GM21619 (cell line): ENCODE data around the gene TUBB1.
"Not testable (repeated sequence)": the region's sequence is repeated elsewhere in the genome, so short reads cannot be mapped to it uniquely, and the experiment has no call there.

Source experiments
- ATAC-seq: cut with Tn5 transposase; IDR thresholded peaks from one replicate; pipeline ENCODE4 v1.9.1; 2021; ENCODE audit not compliant: unreplicated experiment

The TUBB1 gene

DNA sequence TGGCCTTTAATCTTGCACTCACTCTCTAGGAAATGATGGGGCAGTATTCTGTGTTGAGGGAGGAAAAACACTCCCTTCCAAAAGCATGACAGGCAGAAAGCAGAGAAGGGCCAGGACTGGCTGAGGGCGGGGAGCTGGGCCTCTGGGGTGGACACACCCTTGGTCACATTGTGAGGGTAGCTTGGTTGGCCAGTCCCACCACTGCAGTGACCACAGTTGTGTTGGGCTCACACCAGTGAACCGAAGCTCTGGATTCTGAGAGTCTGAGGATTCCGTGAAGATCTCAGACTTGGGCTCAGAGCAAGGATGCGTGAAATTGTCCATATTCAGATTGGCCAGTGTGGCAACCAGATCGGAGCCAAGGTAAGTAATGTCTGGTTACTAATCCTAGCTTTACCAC, at the start of gene TUBB1:
Gene TUBB1 (plus strand): TSS at position 213 of the 400 bp plus-strand sequence. CDS start 94 bp downstream, at position 307.
- no peak for ATAC-seq

DNA sequence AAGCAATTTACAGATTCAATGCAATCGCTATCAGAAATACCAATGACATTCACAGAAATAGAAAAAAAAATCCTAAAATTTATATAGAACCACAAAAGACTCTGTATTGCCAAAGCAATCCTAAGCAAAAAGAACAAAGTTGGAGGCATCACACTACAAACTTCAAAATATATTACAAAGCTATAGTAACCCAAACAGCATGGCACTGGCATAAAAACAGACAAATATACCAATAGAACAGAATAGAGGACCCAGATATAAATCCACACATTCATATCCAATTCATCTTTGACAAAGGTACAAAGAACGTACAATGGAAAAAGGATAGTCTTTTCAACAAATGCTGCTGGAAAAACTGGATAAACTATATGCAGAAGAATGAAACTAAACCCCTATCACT, 49.8 kb upstream of the TUBB1 start:
- ATAC-seq, result no peak

- no peak for ATAC-seq
These were observed 49.1 kb upstream of the TUBB1 start for GRCh38 chr20:58970146-58970545.

DNA sequence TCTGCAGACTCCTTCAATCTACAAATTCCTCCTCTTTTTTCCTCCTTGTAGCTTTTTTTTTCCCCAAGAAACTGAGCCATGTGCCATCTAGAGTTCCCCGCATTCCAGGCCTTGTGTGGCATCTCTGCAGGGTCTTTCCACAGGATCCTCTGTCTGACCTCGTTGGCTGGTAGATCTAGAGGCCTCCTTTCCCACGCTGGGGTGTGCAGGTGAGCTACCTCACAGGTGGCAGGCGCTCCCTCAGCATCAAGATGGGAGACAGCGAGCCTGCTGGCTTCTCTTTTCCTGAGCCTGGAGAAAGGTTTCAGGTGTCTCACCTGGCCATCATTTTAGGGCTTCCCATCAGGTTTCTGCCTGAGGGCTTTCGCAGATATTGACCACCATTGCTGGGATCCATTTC, 47.8 kb upstream of the TUBB1 start:
- ATAC-seq, result no peak

DNA sequence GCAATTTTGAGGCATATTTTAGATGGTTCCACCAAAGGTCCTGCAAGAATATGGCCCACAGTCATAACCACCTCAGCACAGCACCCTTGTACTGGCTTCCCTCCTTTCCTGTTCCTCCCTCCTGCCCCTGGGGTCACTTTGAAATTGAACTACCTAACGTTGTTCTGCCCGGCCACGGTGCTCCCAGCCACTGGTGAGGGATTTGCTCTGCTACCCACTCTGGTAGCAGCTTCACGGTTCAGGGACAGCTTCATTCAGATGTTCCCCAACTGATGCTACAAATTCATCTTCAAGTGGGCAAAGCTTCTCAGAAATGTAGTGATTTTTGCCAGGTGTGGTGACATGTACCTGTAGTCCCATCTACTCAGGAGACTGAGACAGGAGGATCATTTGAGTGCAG, 46.0 kb upstream of the TUBB1 start:
- ATAC-seq, result no peak

- no peak for ATAC-seq
These were observed 45.4 kb upstream of the TUBB1 start for GRCh38 chr20:58973866-58974265.

- no peak for ATAC-seq
These were observed 43.9 kb upstream of the TUBB1 start for GRCh38 chr20:58975353-58975752.

DNA sequence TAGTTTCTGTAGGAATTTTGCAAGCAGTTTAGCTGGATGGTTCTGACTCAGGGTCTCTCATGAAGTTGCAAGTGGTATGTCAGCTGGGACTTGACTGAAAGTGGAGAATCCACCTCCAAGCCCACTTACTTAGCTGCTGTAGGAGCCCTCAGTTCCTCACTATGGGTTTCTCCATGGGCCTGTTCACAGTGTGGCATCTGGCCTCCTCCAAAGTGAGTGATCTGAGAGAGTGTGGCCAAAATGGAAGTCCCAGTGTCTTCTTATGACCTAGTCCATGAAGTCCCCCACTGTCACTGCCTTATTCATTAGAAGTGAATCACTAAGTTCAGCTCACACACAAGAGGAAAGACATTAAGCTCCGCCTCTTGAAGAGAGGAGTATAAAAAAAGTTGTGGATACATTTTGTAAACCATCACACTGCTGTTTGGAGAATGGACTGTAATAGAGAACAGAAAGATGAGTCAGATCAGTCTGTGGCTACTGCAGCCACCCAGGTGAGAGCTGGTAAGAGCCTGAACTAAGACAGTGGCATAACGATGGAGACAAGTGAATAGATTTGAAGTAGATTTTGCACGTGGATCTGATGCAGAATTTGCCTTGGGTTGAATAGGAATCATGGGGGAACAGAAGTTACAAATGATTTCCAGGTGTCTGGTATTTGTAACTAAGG, 43.0 kb upstream of the TUBB1 start:
- ATAC-seq, result peak; percentile 33

GRCh38 chr20:58978351-58979190, 40.7 kb upstream of the TUBB1 start:
- no peak for ATAC-seq

- ATAC-seq, result peak; percentile 73
These were observed 38.3 kb upstream of the TUBB1 start, which contains the start of gene NELFCD for GRCh38 chr20:58980711-58981627. Gene NELFCD, plus strand, starts transcription at chr20:58981256. Its CDS starts 54 bp downstream, at chr20:58981310.

DNA sequence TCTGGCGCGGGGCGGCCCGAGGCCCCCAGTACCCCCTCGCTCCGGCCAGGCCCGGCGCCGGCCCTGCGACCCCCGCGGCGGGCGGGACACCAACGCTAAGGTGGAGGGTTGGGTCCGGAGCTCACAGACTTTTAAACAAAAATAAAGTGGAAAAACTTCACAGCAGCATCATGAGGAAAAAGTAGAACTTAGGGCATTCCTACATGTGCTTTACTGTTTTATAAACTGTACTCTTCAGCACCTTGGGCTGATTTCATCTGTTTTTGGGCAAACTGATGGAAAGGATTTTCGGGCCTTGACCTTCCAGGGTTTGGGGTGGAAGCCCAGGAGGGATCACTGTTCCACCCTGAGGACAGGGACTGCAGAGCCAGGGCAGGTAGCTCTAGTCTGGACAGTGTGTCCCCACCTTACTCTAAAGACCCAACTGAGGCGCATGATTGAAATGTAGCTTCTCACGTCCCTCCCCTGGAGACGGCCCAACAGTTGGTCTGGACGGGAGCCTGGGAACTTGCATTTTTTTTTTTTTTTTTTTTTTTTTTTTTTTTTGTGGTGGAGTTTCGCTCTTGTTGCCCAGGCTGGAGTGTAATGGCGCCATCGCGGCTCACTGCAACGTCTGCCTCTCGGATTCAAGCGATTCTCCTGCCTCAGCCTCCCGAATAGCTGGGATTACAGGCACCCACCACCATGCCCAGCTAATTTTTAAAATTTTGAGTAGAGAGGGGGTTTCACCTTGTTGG, 37.4 kb upstream of the TUBB1 start:
- ATAC-seq, result peak; percentile 7

- ATAC-seq, result no peak
These were observed 36.7 kb upstream of the TUBB1 start for GRCh38 chr20:58982406-58983114.

- not testable (repeated sequence) for ATAC-seq
These were observed 36.1 kb upstream of the TUBB1 start for GRCh38 chr20:58983115-58983468.

DNA sequence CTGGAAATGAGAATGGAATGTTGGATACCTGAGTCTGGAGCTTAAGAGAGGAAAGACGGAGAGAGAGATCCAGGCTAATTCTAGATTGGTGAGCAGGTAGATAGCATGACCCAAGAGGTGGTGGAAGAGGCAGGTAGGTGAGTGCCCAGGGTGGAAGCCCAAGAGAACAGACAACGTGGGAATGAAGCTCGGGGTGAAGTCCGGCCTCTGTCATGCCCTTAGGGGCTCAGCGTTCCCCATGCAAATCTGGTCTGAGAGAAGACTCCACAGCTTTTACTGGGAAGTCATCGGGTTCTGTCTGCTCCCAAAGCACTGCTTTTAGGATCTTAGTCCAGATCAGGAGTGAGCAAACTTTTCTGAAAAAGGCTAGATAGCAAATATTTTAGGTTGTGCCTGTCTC, 34.5 kb upstream of the TUBB1 start:
- ATAC-seq, result no peak

GRCh38 chr20:58985656-58986055, 33.6 kb upstream of the TUBB1 start:
- no peak for ATAC-seq

DNA sequence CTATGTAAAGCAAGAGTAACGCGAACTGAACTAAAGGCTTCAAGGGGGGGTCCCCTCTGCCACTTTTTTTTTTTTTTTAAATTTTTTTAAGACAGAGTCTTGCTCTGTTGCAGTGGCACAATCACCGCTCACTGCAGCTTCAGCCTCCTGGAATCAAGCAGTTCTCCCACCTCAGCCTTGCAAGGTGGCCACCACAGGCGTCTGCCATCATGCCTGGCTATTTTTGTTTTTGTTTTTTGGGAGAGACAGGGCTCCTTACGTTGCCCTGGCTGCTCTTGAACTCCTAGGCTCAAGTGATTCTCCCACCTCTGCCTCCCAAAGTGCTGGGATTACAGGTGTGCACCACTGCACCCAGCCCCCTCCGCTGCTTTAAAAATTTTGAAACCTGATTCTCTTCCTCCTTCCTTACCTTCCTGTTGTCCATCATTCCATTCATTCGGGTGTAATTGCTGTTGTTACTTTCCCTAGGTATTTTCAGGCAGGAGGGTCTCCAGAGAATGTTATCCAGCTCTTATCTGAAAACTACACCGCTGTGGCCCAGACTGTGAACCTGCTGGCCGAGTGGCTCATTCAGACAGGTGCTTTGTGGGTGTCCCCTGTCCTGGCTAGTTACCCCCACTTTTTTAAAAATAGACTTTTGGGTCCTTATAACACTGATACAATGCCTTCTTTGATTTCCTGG, 32.8 kb upstream of the TUBB1 start:
- no peak for ATAC-seq

- ATAC-seq, result no peak
These were observed 32.2 kb upstream of the TUBB1 start for GRCh38 chr20:58986968-58987517.

DNA sequence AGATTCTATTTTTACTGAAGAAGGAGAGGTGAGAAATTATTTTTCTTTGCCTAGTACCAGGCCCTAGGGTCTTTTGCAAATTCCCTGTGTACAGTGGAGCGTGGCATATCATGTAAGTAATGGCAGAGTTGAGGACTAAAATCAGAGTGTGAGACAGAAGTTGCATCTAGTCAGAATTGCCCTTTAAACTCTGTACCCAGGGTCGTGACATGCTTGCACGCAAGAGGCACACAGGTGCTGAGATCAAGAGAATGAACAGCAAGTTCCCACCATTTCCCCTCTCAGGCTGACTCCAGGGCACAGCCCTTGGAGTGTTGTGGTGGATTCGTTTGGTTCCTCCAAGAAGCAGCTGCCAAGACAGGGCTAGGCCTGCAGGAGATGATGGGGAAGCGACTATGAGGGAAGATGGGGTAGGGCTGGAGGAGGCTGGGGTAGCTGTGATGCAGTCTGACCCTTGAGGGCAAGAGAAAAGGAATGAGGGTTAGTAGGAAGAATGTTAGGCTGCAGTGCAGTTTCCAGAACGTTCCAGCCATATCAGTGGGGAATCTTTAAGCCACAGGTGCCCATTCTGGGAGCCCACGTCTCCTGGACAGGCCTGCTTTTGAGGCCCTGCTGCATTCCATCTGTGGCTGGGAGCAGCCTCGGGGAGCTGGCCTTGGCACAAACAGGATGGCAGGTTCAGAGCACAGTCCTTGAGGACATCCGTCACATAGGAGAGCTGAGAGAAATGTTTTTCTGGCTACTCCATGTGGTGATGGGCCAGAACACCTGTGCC, 31.3 kb upstream of the TUBB1 start:
- no peak for ATAC-seq

GRCh38 chr20:58988565-58988882, 30.7 kb upstream of the TUBB1 start:
- no peak for ATAC-seq
